SK-N-SH (cell line): ENCODE data around the gene NPHS2. TPM values are rescaled to one million over a fixed set of nuclear protein-coding genes. Genes with fewer than 3 reads are reported as not detected.

Experiments
- CTCF ChIA-PET: fragments of 300-600, 350-600 bp; formaldehyde crosslinking; extraction: SDS; loops from one replicate; lab custom pipeline; 2021; lab: Yijun Ruan, JAX
- POLR2A ChIA-PET: fragments of 350-600 bp; sonication (Branson Sonifier 250); formaldehyde crosslinking; extraction: SDS; loops from one replicate; lab custom pipeline; 2020; ENCODE audit warnings: antibody characterized with exemption, inconsistent platforms; lab: Yijun Ruan, JAX
- DNase-seq: peaks from one replicate; pipeline ENCODE4 v3.0.0; 2012
- H2AFZ ChIP-seq: fragments of 200-600 bp; sonication (generic); 2 replicates; pipeline ENCODE4 v1.8.1; 2016; ENCODE audit warnings: antibody characterized with exemption, mild to moderate bottlenecking, low read depth
- H3F3A ChIP-seq: fragments of 200-600 bp; sonication (generic); replicated peaks from 2 replicates; pipeline ENCODE3; 2016; ENCODE audit warnings: antibody characterized with exemption, mild to moderate bottlenecking; ENCODE audit not compliant: insufficient read depth
- H3K27ac ChIP-seq, 2 experiments: fragments of 200-500 bp in 1 of 2; fragments of 200-600 bp in 1 of 2; sonication (Bioruptor generic) in 1 of 2; sonication (generic), shearing (Covaris generic) in 1 of 2; 2 replicates each; pipeline versions ENCODE4 v1.5.1 to v1.6.1; 2014 to 2016; ENCODE audit warnings: low read depth in 2 of 2, inconsistent platforms in 1 of 2, low read length in 1 of 2, mild to moderate bottlenecking in 1 of 2, mixed read lengths in 1 of 2
- H3K27me3 ChIP-seq: fragments of 200-600 bp; sonication (generic), shearing (Covaris generic); 2 replicates; pipeline ENCODE4 v1.6.1; 2016; ENCODE audit warnings: mixed run types; ENCODE audit not compliant: insufficient read depth
- H3K36me3 ChIP-seq, 2 experiments: fragments of 200-500 bp in 1 of 2; fragments of 200-600 bp in 1 of 2; sonication (Bioruptor generic) in 1 of 2; sonication (generic) in 1 of 2; replicated peaks in 1 of 2; 2 replicates each; pipeline versions ENCODE3 to v1.5.1; 2014 to 2016; ENCODE audit warnings: low read length in 1 of 2, mild to moderate bottlenecking in 1 of 2; ENCODE audit not compliant: insufficient read depth in 2 of 2, control insufficient read depth in 1 of 2
- H3K4me1 ChIP-seq, 2 experiments: fragments of 200-500 bp in 1 of 2; fragments of 200-600 bp in 1 of 2; sonication (Bioruptor generic) in 1 of 2; sonication (generic), shearing (Covaris generic) in 1 of 2; 2 replicates each; pipeline versions ENCODE4 v1.5.1 to v1.6.1; 2014 to 2016; ENCODE audit warnings: low read depth in 1 of 2, low read length in 1 of 2, mixed run types in 1 of 2; ENCODE audit not compliant: insufficient read depth in 2 of 2, control insufficient read depth in 1 of 2
- H3K4me2 ChIP-seq: fragments of 200-600 bp; sonication (generic), shearing (Covaris generic); 2 replicates; pipeline ENCODE4 v1.6.1; 2017; ENCODE audit warnings: mixed run types
- H3K4me3 ChIP-seq, 2 experiments: fragments of 200-500 bp in 1 of 2; fragments of 200-600 bp in 1 of 2; sonication (Bioruptor generic) in 1 of 2; sonication (generic), shearing (Covaris generic) in 1 of 2; 2 replicates each; pipeline versions ENCODE4 v1.5.1 to v1.8.1; 2014 to 2016; ENCODE audit warnings: low read depth in 2 of 2, inconsistent platforms in 1 of 2, low read length in 1 of 2, mild to moderate bottlenecking in 1 of 2, mixed read lengths in 1 of 2, moderate library complexity in 1 of 2
- H3K79me2 ChIP-seq: fragments of 200-600 bp; sonication (generic); 2 replicates; pipeline ENCODE4 v1.8.1; 2017; ENCODE audit warnings: mild to moderate bottlenecking; ENCODE audit not compliant: insufficient read depth
- H3K9ac ChIP-seq: fragments of 200-600 bp; sonication (generic); 2 replicates; pipeline ENCODE4 v1.6.1; 2017; ENCODE audit warnings: mixed run types
- H3K9me2 ChIP-seq: fragments of 200-600 bp; sonication (generic); 2 replicates; pipeline ENCODE4 v1.6.1; 2017; ENCODE audit warnings: mixed run types
- H3K9me3 ChIP-seq: fragments of 200-600 bp; sonication (generic); 2 replicates; pipeline ENCODE4 v1.6.1; 2017; ENCODE audit warnings: mixed run types, mild to moderate bottlenecking, moderate library complexity
- H4K20me1 ChIP-seq: fragments of 200-600 bp; sonication (generic); 2 replicates; pipeline ENCODE4 v1.6.1; 2017; ENCODE audit warnings: mild to moderate bottlenecking, mixed run types; ENCODE audit not compliant: insufficient read depth
- FOXM1 ChIP-seq: IDR thresholded peaks from 2 replicates; pipeline ENCODE4 v1.4.0; 2012; ENCODE audit warnings: low read depth, mild to moderate bottlenecking
- GABPA ChIP-seq: IDR thresholded peaks from 2 replicates; pipeline ENCODE4 v1.4.0; 2012; ENCODE audit warnings: low read depth, mild to moderate bottlenecking
- JUND ChIP-seq: IDR thresholded peaks from 2 replicates; pipeline ENCODE4 v1.4.0; 2012
- MXI1 ChIP-seq: IDR thresholded peaks from 2 replicates; pipeline ENCODE4 v1.6.1; 2012; ENCODE audit warnings: mild to moderate bottlenecking, low read depth, low read length, improper control_type of control experiment
- NFIC ChIP-seq: IDR thresholded peaks from 2 replicates; pipeline ENCODE4 v1.4.0; 2012; ENCODE audit warnings: borderline replicate concordance
- NRF1 ChIP-seq: IDR thresholded peaks from 2 replicates; pipeline ENCODE4 v1.6.1; 2012; ENCODE audit warnings: low read depth, mild to moderate bottlenecking, low read length
- POLR2AphosphoS5 ChIP-seq: IDR thresholded peaks from 2 replicates; pipeline ENCODE4 v1.6.1; 2012; ENCODE audit warnings: low read depth, low read length
- RCOR1 ChIP-seq: fragments of 150-350 bp; IDR thresholded peaks from 2 replicates; pipeline ENCODE4 v1.6.1; 2017; ENCODE audit warnings: antibody characterized with exemption, low read length
- WGBS: methylation state at CpG from one replicate; pipeline ENCODE4 v1.1.6; 2017; ENCODE audit warnings: low lambda C conversion rate; 5-methylcytosine and 5-hydroxymethylcytosine counted together
- polyA plus RNA-seq, 3 experiments: library from polyadenylated mRNA; depleted of rRNA; stranded (reverse); fragments of >200 nt; gene quantifications; 2 replicates each; pipeline ENCODE4 v1.2.3, GENCODE V29; 2012
- TF ChIP-seq, protein P1 (sequence below): IDR thresholded peaks from 2 replicates; pipeline ENCODE4 v1.4.0; 2012; ENCODE audit warnings: low read depth, borderline replicate concordance

Gene NPHS2
- polyA plus RNA-seq, 1 of the 3 experiments (the other 2 are of a cell fraction): not detected

DNA sequence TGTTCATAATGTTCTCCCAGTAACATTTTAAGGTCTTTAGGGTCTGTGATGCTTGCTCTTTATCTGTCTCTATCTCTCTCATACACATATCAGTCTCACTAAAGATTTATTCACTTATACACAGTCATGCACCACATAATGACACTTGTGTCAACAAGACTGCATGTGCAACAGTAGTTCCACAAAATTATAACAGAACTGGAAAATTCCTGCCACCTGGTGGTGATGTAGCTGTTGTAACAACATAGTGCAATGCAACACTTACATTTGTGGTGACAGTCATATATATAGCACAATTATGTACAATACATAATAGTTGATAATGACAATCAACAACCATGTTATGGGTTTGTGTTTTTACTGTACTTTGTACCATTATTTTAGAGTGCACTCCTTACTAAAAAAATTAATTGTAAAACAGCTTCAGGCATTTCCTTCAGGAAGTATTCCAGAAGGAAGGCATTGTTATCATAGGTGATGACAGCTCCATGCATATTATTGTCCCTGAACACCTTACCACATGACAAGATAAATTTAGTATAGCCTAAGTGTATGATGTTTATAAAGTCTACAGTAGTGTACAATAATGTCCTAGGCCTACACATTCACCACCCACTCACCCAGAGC lies 24.0 kb upstream of the NPHS2 start (continued):
- TF ChIP-seq GABPA: no peak
- no peak for TF ChIP-seq RCOR1

DNA sequence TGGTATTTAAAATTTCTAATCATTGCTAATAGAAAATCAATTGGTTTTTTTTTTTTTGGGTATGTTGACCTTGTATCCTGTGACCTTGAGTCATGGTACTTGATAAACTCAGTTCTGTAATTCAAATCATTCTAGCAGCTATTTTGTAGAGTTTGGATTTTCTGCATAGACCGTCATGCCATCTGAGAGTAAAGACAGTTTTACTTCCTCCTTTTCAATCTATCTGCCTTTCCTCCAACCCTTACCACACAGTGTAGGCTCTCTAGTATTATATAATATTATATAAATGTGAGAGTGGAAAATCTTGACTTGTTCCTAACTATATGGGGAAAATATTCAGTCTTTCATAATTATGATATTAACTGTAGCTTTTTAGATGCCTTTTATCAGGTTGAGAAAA lies 22.9 kb upstream of the NPHS2 start:
- Histone ChIP-seq H3F3A (no peaks in the 10 kb centered on the region), H3K27ac (no peak overlapping the region), H4K20me1 (no peaks in the 10 kb centered on the region), H3K9me3 (no peaks in the 10 kb centered on the region), H3K4me2 (no peak overlapping the region), H3K27me3 (no peaks in the 10 kb centered on the region), H3K4me3 (no peak overlapping the region), H3K9me2 (no peaks in the 10 kb centered on the region), H2AFZ (no peak overlapping the region), H3K79me2 (no peaks in the 10 kb centered on the region), H3K36me3 (no peaks in the 10 kb centered on the region), H3K4me1 (no peaks in the 10 kb centered on the region), H3K9ac (no peak overlapping the region)
- no peak for DNase-seq
- TF ChIP-seq FOXM1 (no peak), NFIC (no peak), MXI1 (no peak), JUND (no peak)
- TF ChIP-seq, protein P1, sequence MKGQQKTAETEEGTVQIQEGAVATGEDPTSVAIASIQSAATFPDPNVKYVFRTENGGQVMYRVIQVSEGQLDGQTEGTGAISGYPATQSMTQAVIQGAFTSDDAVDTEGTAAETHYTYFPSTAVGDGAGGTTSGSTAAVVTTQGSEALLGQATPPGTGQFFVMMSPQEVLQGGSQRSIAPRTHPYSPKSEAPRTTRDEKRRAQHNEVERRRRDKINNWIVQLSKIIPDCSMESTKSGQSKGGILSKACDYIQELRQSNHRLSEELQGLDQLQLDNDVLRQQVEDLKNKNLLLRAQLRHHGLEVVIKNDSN: no peak
- POLR2A ChIA-PET: no interaction called here
- 66% methylated on average over 1 of the region's 1 CpG for WGBS
- CTCF ChIA-PET: interaction anchor here (0.6 to 3.1 kb wide), 4 partner anchors 10 to 1827 kb away, joined by 3 to 16 read pairs (median 4); no protein-coding TSS in a partner anchor

DNA sequence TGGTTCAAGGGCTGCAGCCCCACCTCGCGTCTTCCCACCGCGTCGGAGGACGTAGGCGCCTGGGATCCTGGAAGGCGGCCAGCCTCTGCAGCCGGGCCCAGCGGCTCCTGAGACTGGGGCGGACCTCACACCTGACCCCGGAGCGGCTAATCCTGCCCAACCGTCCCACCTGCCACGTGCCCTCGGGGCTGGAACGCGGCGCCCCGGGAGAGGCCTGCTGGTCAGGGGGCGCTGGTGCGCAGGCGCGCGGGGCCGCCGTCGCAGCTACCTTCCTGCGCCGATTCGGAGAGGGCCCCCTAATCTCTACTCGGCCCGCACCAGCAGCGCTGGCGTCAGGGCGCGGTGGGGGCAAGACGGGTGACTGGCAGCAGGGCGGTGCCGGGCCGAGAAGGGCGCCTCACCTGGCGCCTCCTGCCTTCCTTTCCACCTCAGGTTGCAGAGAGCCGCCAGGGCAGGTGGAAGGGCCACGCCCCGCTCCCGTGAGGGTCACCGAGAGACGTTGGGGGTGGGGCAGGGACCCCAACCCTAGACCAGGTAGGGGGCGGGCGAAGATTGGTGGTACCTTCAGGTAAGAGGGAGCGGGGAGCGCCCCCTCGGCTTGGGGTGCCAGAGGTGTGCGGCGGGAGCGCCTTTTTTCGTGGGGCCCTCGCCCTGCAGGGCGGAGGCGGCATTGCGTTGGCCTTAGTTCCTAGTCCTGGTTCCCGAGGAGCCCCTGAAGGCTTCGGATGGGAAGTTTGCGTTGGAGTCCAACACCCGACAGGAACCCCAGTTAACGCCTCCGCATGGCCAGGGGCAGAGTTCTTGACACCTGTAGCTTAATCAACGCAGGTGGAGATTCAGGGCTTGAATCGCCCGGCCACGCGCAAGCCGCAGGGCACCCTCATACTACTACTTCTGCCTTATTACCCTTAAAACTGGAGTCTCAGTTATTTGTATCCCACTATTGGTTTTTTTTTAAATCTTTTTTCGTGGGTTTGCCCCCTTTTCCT lies 16.1 kb upstream of the NPHS2 start, which contains the start of gene TDRD5:
Gene TDRD5, plus strand, starts transcription at position 241 of the 989 bp plus-strand sequence. CDS start 784 bp downstream, outside the sequence.
- no peak within 1 kb of the TSS for H3K9ac ChIP-seq
- TF ChIP-seq NRF1 (0 out of 2 replicates have a peak, but pooled peaks have one; percentile 33), POLR2AphosphoS5 (no peak)
- TF ChIP-seq, all 33 proteins: peak for 1
- Histone ChIP-seq H3K9me3 (no peaks in the 10 kb centered on the region), H3K79me2 (no peaks in the 10 kb centered on the region), H3K4me1 (no peaks in the 10 kb centered on the region; a peak in 1 of 4 replicates), H2AFZ (no peak within 1 kb of the TSS), H3K9me2 (no peaks in the 10 kb centered on the region), H3K27ac (no peak within 1 kb of the TSS), H3K36me3 (no peaks in the 10 kb centered on the region), H3F3A (no peaks in the 10 kb centered on the region), H3K4me3 (peak within 1 kb of the TSS in 1 of 2 experiments; percentile 25; a peak in 1 of 4 replicates), H3K4me2 (peak within 1 kb of the TSS; percentile 41; the same call in 1 of the 2 replicates), H4K20me1 (no peaks in the 10 kb centered on the region), H3K27me3 (no peaks in the 10 kb centered on the region; the same call in 1 of the 2 replicates)
- ChIA-PET CTCF (interaction anchor here (0.5 to 2.2 kb wide), 2 partner anchors 223 to 661 kb away, joined by 3 to 8 read pairs; no protein-coding TSS in a partner anchor), POLR2A (no interaction called here)
- WGBS: 61% methylated on average over 27 of the region's 75 CpGs
- DNase-seq: peak; percentile 86
